ENCODE data around the gene TAF1B.
A peak's percentile ranks its signal among the peaks of the same experiment; 100 is the strongest.

TAF1B gene

DNA sequence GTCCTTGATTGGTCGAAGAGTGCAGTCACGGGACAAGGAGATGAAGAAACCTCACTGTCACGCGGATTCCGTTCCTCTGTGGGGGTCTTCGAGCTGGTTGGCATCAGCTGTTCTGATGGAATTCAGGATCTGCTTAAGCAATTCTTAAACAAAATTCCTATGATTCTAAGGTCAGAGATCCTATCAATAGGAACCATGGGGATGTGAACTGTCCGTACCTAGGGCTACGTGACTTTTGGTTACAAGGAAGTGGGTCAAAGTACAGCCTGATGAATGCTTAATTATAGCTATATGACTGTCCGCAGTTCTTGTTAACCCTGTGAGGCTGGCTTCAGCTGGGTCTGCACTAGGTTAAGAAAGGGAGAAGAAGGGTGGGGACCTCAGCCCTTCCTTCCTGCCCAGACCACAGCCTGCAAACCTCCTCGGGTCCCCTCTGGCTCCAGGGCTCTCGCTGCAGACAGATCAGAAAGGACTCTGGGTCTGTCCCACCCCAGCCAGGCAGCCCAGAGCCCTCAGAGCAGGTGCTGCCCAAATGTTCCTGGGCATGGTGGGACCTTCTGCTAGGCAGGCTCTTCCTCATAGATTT, 44.2 kb upstream of the TAF1B start:
- no peak for TF ChIP-seq SUZ12 (IDR thresholded peaks at IDR 0.05; ENCODE audit: extremely low read depth, insufficient read depth, insufficient read length)
- no peak for TF ChIP-seq YY1 (IDR thresholded peaks at IDR 0.05; ENCODE audit: insufficient read depth, insufficient read length)
- no peak for TF ChIP-seq ZNF274 (IDR thresholded peaks at IDR 0.05; ENCODE audit: low read depth, low read length)
- Histone ChIP-seq H3K4me3 (ENCODE audit: insufficient read length, low read depth) (no peak overlapping the region), H3K27me3 (ENCODE audit: insufficient read depth, insufficient read length) (no peaks in the 10 kb centered on the region), H3K4me1 (ENCODE audit: insufficient read depth, insufficient read length) (peaks cover 18% of the 10 kb centered on the region), H3K36me3 (ENCODE audit: insufficient read depth, insufficient read length, low read length) (no peaks in the 10 kb centered on the region), H3K9ac (ENCODE audit: insufficient read length, low read depth) (no peak overlapping the region), H3K9me3 (ENCODE audit: insufficient read depth, low read length) (no peaks in the 10 kb centered on the region)
- no peak for DNase-seq (ENCODE audit: low read depth, low spot score)

DNA sequence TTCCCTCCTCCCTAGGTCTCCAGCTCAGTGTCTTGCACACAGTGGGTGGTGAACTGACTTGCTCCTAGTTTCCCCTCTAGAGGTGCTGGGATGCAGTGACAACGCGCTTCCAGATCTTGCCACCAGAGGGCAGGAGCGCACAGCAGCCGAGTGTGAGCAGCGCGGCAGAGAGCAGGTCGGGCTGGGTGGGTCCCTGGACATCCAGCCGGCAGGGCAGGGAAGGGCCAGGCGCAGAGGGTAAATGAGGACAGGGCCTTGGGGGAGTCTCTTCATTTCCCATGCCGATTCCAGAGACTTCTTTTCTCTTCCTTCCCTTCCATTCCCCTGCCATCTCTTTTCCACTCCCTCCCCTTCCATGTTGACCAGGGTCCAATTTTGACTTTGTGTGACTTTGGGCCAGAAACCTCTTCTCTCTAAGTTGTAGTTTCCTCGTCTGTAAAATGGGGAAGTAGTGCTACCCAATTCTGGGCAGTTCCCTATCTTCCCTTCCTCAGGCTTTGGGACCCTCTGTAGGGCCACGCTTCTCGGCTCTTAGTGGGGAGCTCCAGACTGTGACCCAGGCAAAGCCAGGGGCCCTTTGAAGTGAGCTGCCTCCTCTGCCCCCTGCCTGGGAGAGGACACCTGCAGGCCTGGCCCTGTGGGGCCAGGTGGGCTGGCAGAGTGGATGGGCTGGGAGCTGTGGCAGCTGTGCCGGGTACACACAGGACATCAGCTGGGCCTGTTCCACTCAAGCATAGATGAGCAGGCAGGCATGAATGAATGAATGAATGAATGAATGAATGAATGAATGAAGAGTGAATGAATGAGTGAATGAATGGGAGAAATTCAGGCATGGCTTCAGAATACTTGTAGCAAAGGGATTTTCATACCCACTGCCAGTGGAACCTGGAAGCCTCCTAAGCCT, 43.3 kb upstream of the TAF1B start:
- peak overlapping the region; percentile 34 for H3K9ac ChIP-seq (ENCODE audit: insufficient read length, low read depth)
- no peaks in the 10 kb centered on the region for H3K9me3 ChIP-seq (ENCODE audit: insufficient read depth, low read length)
- peaks cover 18% of the 10 kb centered on the region for H3K4me1 ChIP-seq (ENCODE audit: insufficient read depth, insufficient read length)
- peak; percentile 82 for DNase-seq (ENCODE audit: low read depth, low spot score)
- TF ChIP-seq YY1 (IDR thresholded peaks at IDR 0.05; ENCODE audit: insufficient read depth, insufficient read length) (no peak), SUZ12 (IDR thresholded peaks at IDR 0.05; ENCODE audit: extremely low read depth, insufficient read depth, insufficient read length) (no peak), ZNF274 (IDR thresholded peaks at IDR 0.05; ENCODE audit: low read depth, low read length) (no peak)
- no peaks in the 10 kb centered on the region for H3K36me3 ChIP-seq (ENCODE audit: insufficient read depth, insufficient read length, low read length)
- no peaks in the 10 kb centered on the region for H3K27me3 ChIP-seq (ENCODE audit: insufficient read depth, insufficient read length)
- no peak overlapping the region for H3K4me3 ChIP-seq (ENCODE audit: insufficient read length, low read depth)

- DNase-seq (ENCODE audit: low read depth, low spot score): no peak
- peak overlapping the region; percentile 8 for H3K9ac ChIP-seq (ENCODE audit: insufficient read length, low read depth)
- no peaks in the 10 kb centered on the region for H3K36me3 ChIP-seq (ENCODE audit: insufficient read depth, insufficient read length, low read length)
- H3K4me3 ChIP-seq (ENCODE audit: insufficient read length, low read depth): no peak overlapping the region
- peaks cover 18% of the 10 kb centered on the region for H3K4me1 ChIP-seq (ENCODE audit: insufficient read depth, insufficient read length)
- no peaks in the 10 kb centered on the region for H3K27me3 ChIP-seq (ENCODE audit: insufficient read depth, insufficient read length)
- no peaks in the 10 kb centered on the region for H3K9me3 ChIP-seq (ENCODE audit: insufficient read depth, low read length)
- TF ChIP-seq YY1 (IDR thresholded peaks at IDR 0.05; ENCODE audit: insufficient read depth, insufficient read length): no peak
- no peak for TF ChIP-seq ZNF274 (IDR thresholded peaks at IDR 0.05; ENCODE audit: low read depth, low read length)
- no peak for TF ChIP-seq SUZ12 (IDR thresholded peaks at IDR 0.05; ENCODE audit: extremely low read depth, insufficient read depth, insufficient read length)
Measured at GRCh38 chr2:9800639-9800974, 42.7 kb upstream of the TAF1B start.

- no peak for DNase-seq (ENCODE audit: low read depth, low spot score)
- Histone ChIP-seq H3K27me3 (ENCODE audit: insufficient read depth, insufficient read length) (no peaks in the 10 kb centered on the region), H3K4me1 (ENCODE audit: insufficient read depth, insufficient read length) (peaks cover 18% of the 10 kb centered on the region), H3K9me3 (ENCODE audit: insufficient read depth, low read length) (no peaks in the 10 kb centered on the region), H3K4me3 (ENCODE audit: insufficient read length, low read depth) (no peak overlapping the region), H3K36me3 (ENCODE audit: insufficient read depth, insufficient read length, low read length) (no peaks in the 10 kb centered on the region), H3K9ac (ENCODE audit: insufficient read length, low read depth) (peak overlapping the region; percentile 57)
- TF ChIP-seq YY1 (IDR thresholded peaks at IDR 0.05; ENCODE audit: insufficient read depth, insufficient read length): no peak
- no peak for TF ChIP-seq SUZ12 (IDR thresholded peaks at IDR 0.05; ENCODE audit: extremely low read depth, insufficient read depth, insufficient read length)
- TF ChIP-seq ZNF274 (IDR thresholded peaks at IDR 0.05; ENCODE audit: low read depth, low read length): no peak
Measured at GRCh38 chr2:9800975-9801726, 42.1 kb upstream of the TAF1B start.

DNA sequence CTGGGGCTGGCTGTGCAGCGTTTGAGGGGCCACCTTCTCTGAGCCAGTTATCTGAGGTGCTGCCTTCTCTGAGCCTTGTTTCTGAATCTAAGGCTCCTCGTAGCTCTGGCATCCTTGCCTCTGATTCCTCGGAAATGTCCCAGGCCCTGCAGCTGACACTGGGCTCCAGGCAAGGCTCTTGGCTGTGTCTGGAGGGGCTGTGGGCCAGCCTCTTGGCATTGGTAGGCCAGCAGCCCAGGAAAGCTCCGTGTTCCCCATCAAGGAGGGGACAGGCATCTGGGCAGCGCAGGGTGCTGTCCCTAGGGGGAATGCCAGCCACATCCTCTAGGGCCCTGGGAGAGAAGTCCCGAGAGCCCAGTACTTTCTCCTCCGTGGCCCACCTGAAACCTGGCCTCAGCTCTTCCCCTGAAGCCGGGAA, 40.7 kb upstream of the TAF1B start:
- Histone ChIP-seq H3K27me3 (ENCODE audit: insufficient read depth, insufficient read length) (no peaks in the 10 kb centered on the region), H3K36me3 (ENCODE audit: insufficient read depth, insufficient read length, low read length) (no peaks in the 10 kb centered on the region), H3K9ac (ENCODE audit: insufficient read length, low read depth) (no peak overlapping the region), H3K4me1 (ENCODE audit: insufficient read depth, insufficient read length) (peaks cover 18% of the 10 kb centered on the region), H3K9me3 (ENCODE audit: insufficient read depth, low read length) (no peaks in the 10 kb centered on the region), H3K4me3 (ENCODE audit: insufficient read length, low read depth) (no peak overlapping the region)
- no peak for DNase-seq (ENCODE audit: low read depth, low spot score)
- TF ChIP-seq YY1 (IDR thresholded peaks at IDR 0.05; ENCODE audit: insufficient read depth, insufficient read length): no peak
- no peak for TF ChIP-seq SUZ12 (IDR thresholded peaks at IDR 0.05; ENCODE audit: extremely low read depth, insufficient read depth, insufficient read length)
- no peak for TF ChIP-seq ZNF274 (IDR thresholded peaks at IDR 0.05; ENCODE audit: low read depth, low read length)

- H3K27me3 ChIP-seq (ENCODE audit: insufficient read depth, insufficient read length): no peaks in the 10 kb centered on the region
- TF ChIP-seq YY1 (IDR thresholded peaks at IDR 0.05; ENCODE audit: insufficient read depth, insufficient read length): no peak
- no peak for TF ChIP-seq SUZ12 (IDR thresholded peaks at IDR 0.05; ENCODE audit: extremely low read depth, insufficient read depth, insufficient read length)
- TF ChIP-seq ZNF274 (IDR thresholded peaks at IDR 0.05; ENCODE audit: low read depth, low read length): no peak
- no peaks in the 10 kb centered on the region for H3K36me3 ChIP-seq (ENCODE audit: insufficient read depth, insufficient read length, low read length)
- H3K4me1 ChIP-seq (ENCODE audit: insufficient read depth, insufficient read length): peaks cover 18% of the 10 kb centered on the region
- H3K9me3 ChIP-seq (ENCODE audit: insufficient read depth, low read length): no peaks in the 10 kb centered on the region
- no peak overlapping the region for H3K4me3 ChIP-seq (ENCODE audit: insufficient read length, low read depth)
- DNase-seq (ENCODE audit: low read depth, low spot score): no peak
- H3K9ac ChIP-seq (ENCODE audit: insufficient read length, low read depth): no peak overlapping the region
Measured at GRCh38 chr2:9803023-9803805, 40.1 kb upstream of the TAF1B start.
